Endothelial cell of umbilical vein (primary cell): Measurements from ENCODE around the gene BRPF1. TPM values are rescaled to one million over a fixed set of nuclear protein-coding genes. Genes with fewer than 3 reads are reported as not detected.
"Not testable (repeated sequence)": the region's sequence is repeated elsewhere in the genome, so short reads cannot be mapped to it uniquely, and the experiment has no call there.

Experiments used
- BruUV-seq: library from RNA; stranded (reverse); fragments of 400-500 nt; replicated peaks from 2 replicates; lab custom pipeline; 2021; lab: Mats Ljungman, UMichigan
- CTCF ChIA-PET: fragments of 300-600, 350-600 bp; sonication (Branson Sonifier 250); formaldehyde crosslinking; loops from one replicate; lab custom pipeline; 2021; ENCODE audit warnings: antibody characterized with exemption, inconsistent platforms; lab: Charles Lee
- POLR2A ChIA-PET: fragments of 300-600, 350-600 bp; sonication (Branson Sonifier 250); formaldehyde crosslinking; loops from one replicate; lab custom pipeline; 2021; ENCODE audit warnings: antibody characterized with exemption, inconsistent platforms; lab: Charles Lee
- DNase-seq: peaks from one replicate; pipeline ENCODE4 v3.0.0-alpha.2; 2011; ENCODE audit warnings: low read depth, low spot score
- FAIRE-seq: peaks from 2 replicates; lab custom pipeline; 2011; peaks lifted over from hg19 to GRCh38; lab: Jason Lieb, UNC
- H2AFZ ChIP-seq: 2 replicates; pipeline ENCODE4 v1.6.0; 2012; ENCODE audit warnings: low read depth, low read length, control low read depth, inconsistent platforms
- H3K27ac ChIP-seq: 2 replicates; pipeline ENCODE4 v1.5.1; 2011; ENCODE audit warnings: low read depth, mild to moderate bottlenecking, control low read depth, low read length, moderate library complexity; ENCODE audit not compliant: insufficient read depth
- H3K27me3 ChIP-seq, 2 experiments: 2 replicates each; pipeline versions ENCODE4 v1.6.0 to v1.6.1; 2011; ENCODE audit warnings: low read length in 2 of 2, mixed read lengths in 1 of 2; ENCODE audit not compliant: control insufficient read depth in 2 of 2, insufficient read depth in 2 of 2
- H3K36me3 ChIP-seq, 2 experiments: 2 replicates in 1 of 2; 3 replicates in 1 of 2; pipeline ENCODE4 v1.5.1; 2011; ENCODE audit warnings: low read length in 2 of 2, mild to moderate bottlenecking in 1 of 2, moderate library complexity in 1 of 2; ENCODE audit not compliant: control insufficient read depth in 2 of 2, insufficient read depth in 2 of 2; ENCODE audit errors: extremely low read depth in 1 of 2
- H3K4me1 ChIP-seq: 3 replicates; pipeline ENCODE4 v1.5.1; 2011; ENCODE audit warnings: mild to moderate bottlenecking, low read length; ENCODE audit not compliant: control insufficient read depth, insufficient read depth; ENCODE audit errors: extremely low read depth
- H3K4me2 ChIP-seq: 2 replicates; pipeline ENCODE4 v1.6.1; 2011; ENCODE audit warnings: low read length, control low read depth, mixed read lengths; ENCODE audit not compliant: insufficient read depth
- H3K4me3 ChIP-seq, 3 experiments: fragments of 200-600 bp in 1 of 3; sonication (generic), shearing (Covaris generic) in 1 of 3; replicated peaks in 1 of 3; 2 replicates each; pipeline ENCODE4 v1.5.1; 2011 to 2016; ENCODE audit warnings: control low read depth in 3 of 3, low read length in 3 of 3, mild to moderate bottlenecking in 2 of 3, inconsistent platforms in 1 of 3, low read depth in 1 of 3, moderate library complexity in 1 of 3; ENCODE audit not compliant: insufficient read depth in 1 of 3
- H3K79me2 ChIP-seq: 2 replicates; pipeline ENCODE4 v1.6.0; 2012; ENCODE audit warnings: low read length, inconsistent platforms; ENCODE audit not compliant: control insufficient read depth, insufficient read depth
- H3K9ac ChIP-seq: replicated peaks from 2 replicates; pipeline ENCODE3; 2011; ENCODE audit warnings: low read length, control low read depth; ENCODE audit not compliant: insufficient read depth; ENCODE audit errors: extremely low read depth
- H3K9me1 ChIP-seq: replicated peaks from 3 replicates; pipeline ENCODE4 v1.6.0; 2011; ENCODE audit warnings: mild to moderate bottlenecking, low read length; ENCODE audit not compliant: control insufficient read depth, insufficient read depth; ENCODE audit errors: extremely low read depth
- H3K9me3 ChIP-seq: replicated peaks from 2 replicates; pipeline ENCODE4 v1.5.1; 2012; ENCODE audit warnings: low read length, inconsistent platforms; ENCODE audit not compliant: control insufficient read depth, insufficient read depth
- H4K20me1 ChIP-seq: replicated peaks from 2 replicates; pipeline ENCODE3; 2011; ENCODE audit warnings: mild to moderate bottlenecking, low read length; ENCODE audit not compliant: control insufficient read depth, insufficient read depth; ENCODE audit errors: extremely low read depth
- CTCF ChIP-seq, 2 donors: IDR thresholded peaks; 1 replicate in 1 of 2; 2 replicates in 1 of 2; pipeline ENCODE4 v1.5.1; 2011; ENCODE audit warnings: low read length in 2 of 2, mild to moderate bottlenecking in 2 of 2, moderate library complexity in 2 of 2, control low read depth in 1 of 2, inconsistent platforms in 1 of 2, low read depth in 1 of 2; ENCODE audit not compliant: insufficient read depth in 1 of 2; ENCODE audit errors: extremely low read depth in 1 of 2
- EZH2 ChIP-seq: IDR thresholded peaks from 2 replicates; pipeline ENCODE4 v1.6.1; 2012; ENCODE audit warnings: borderline replicate concordance, low read depth, mild to moderate bottlenecking, moderate library complexity, low read length, inconsistent platforms; ENCODE audit not compliant: severe bottlenecking
- FOS ChIP-seq: IDR thresholded peaks from 2 replicates; pipeline ENCODE4 v1.6.1; 2011; ENCODE audit warnings: mild to moderate bottlenecking, low read length, moderate library complexity, borderline replicate concordance; ENCODE audit not compliant: insufficient read depth
- GATA2 ChIP-seq: IDR thresholded peaks from 2 replicates; pipeline ENCODE4 v1.7.0; 2011; ENCODE audit warnings: low read depth, mild to moderate bottlenecking, moderate library complexity, mixed read lengths, low read length; ENCODE audit not compliant: insufficient read length, insufficient read depth
- JUN ChIP-seq: IDR thresholded peaks from 2 replicates; pipeline ENCODE4 v1.6.1; 2011; ENCODE audit warnings: borderline replicate concordance, low read depth; ENCODE audit not compliant: insufficient read length, insufficient read depth
- MAX ChIP-seq: IDR thresholded peaks from 2 replicates; pipeline ENCODE4 v1.6.1; 2011; ENCODE audit not compliant: insufficient read depth, insufficient read length
- MYC ChIP-seq: IDR thresholded peaks from one replicate; pipeline ENCODE4 v1.6.1; 2011; ENCODE audit warnings: mild to moderate bottlenecking, low read depth, low read length
- POLR2A ChIP-seq: IDR thresholded peaks from 2 replicates; pipeline ENCODE4 v1.6.1; 2012; ENCODE audit warnings: low read depth, mild to moderate bottlenecking, control low read depth, low read length
- POLR2AphosphoS5 ChIP-seq: IDR thresholded peaks from 2 replicates; pipeline ENCODE4 v1.6.1; 2012; ENCODE audit warnings: low read depth, mild to moderate bottlenecking, control low read depth, low read length, moderate library complexity; ENCODE audit not compliant: insufficient read depth
- dilution Hi-C: fragments of 300-500 bp; cut with MboI; formaldehyde crosslinking; loops from one replicate; pipeline ENCODE4 v1.15.0; 2019; ENCODE audit warnings: low sequenced_read_pairs; ENCODE audit not compliant: extremely low pct_ligation_motif_present
- intact Hi-C: fragments of 100-400 bp; cut with micrococcal nuclease; formaldehyde crosslinking; loops from one replicate; pipeline ENCODE4 v1.10.0; 2022
- polyA plus RNA-seq, 4 experiments: library from polyadenylated mRNA; depleted of rRNA in 3 of 4; stranded (reverse) in 3 of 4; unstranded in 1 of 4; fragments of >200 nt; gene quantifications; 2 replicates each; pipeline versions ENCODE4 v1.2.1 to v1.2.3, GENCODE V29; 2011 to 2012; ENCODE audit warnings: missing spikeins in 1 of 4
- total RNA-seq: library from RNA; stranded (reverse); gene quantifications from 2 replicates; pipeline ENCODE4 v1.2.3, GENCODE V29; 2021

BRPF1 gene
- total and polyA plus RNA-seq, 2 donors (not counting 3 experiments of a cell fraction or from before 2014, with no cell fraction given): 12.5 to 26.2 TPM

GRCh38 chr3:9770276-9770812 is 38.8 kb downstream of the BRPF1 start:
- TF ChIP-seq JUN: no peak
- no peak for TF ChIP-seq CTCF (IDR thresholded peaks at IDR 0.05; ENCODE audit: extremely low read depth in 1 of 2, insufficient read depth in 1 of 2, low read depth in 1 of 2, low read length in 2 of 2)
- no peak for TF ChIP-seq FOS
- TF ChIP-seq EZH2: no peak
- TF ChIP-seq GATA2: no peak
- TF ChIP-seq MYC: no peak
- TF ChIP-seq MAX: no peak
- no peak for TF ChIP-seq POLR2AphosphoS5
- no peak for TF ChIP-seq POLR2A
- Histone ChIP-seq H3K9ac (peak overlapping the region; percentile 73), H3K79me2 (peaks cover 6% of the 10 kb centered on the region), H3K9me1 (no peaks in the 10 kb centered on the region), H3K4me1 (peaks cover 18% of the 10 kb centered on the region), H3K27me3 (no peaks in the 10 kb centered on the region), H4K20me1 (no peaks in the 10 kb centered on the region), H3K4me2 (peak overlapping the region; percentile 83), H2AFZ (peak overlapping the region; percentile 97), H3K27ac (no peak overlapping the region), H3K36me3 (peaks cover 0 to 2% of the 10 kb centered on the region in 2 experiments), H3K4me3 (peak overlapping the region; percentile 60 to 65 (median 62)), H3K9me3 (no peaks in the 10 kb centered on the region)
- intact Hi-C loops (no loop called here), dilution Hi-C loops (no loop called here)
- ChIA-PET CTCF (interaction anchor here (0.7 to 1.1 kb wide), 2 partner anchors 10 to 12 kb away, joined by 3 read pairs; no protein-coding TSS in a partner anchor), POLR2A (interaction anchor here (0.7 kb wide), 1 partner anchor 23 kb away, joined by 3 read pairs; the partner anchor contains the start of gene ARPC4)
- DNase-seq (no peak), FAIRE-seq (no peak)
- BruUV-seq: no TSS peak

GRCh38 chr3:9771007-9771406 is 39.5 kb downstream of the BRPF1 start:
- H3K36me3 ChIP-seq, dilution Hi-C loops, H3K79me2 ChIP-seq, H3K9ac ChIP-seq, intact Hi-C loops, DNase-seq, H3K9me3 ChIP-seq, H2AFZ ChIP-seq, CTCF ChIA-PET, H4K20me1 ChIP-seq, H3K27ac ChIP-seq, POLR2A ChIA-PET, H3K4me2 ChIP-seq, BruUV-seq, FAIRE-seq, H3K9me1 ChIP-seq, H3K4me3 ChIP-seq, H3K27me3 ChIP-seq: not testable (repeated sequence)
- peaks cover 18% of the 10 kb centered on the region for H3K4me1 ChIP-seq
